LNCAP (cell line): Measurements from ENCODE around the gene RIPOR1.

Source experiments
- TF ChIP-seq, protein P1 (sequence below): fragments of 450-650 bp; IDR thresholded peaks from 2 replicates; pipeline ENCODE4 v1.5.1; 2017; ENCODE audit warnings: mild to moderate bottlenecking

Gene RIPOR1

DNA sequence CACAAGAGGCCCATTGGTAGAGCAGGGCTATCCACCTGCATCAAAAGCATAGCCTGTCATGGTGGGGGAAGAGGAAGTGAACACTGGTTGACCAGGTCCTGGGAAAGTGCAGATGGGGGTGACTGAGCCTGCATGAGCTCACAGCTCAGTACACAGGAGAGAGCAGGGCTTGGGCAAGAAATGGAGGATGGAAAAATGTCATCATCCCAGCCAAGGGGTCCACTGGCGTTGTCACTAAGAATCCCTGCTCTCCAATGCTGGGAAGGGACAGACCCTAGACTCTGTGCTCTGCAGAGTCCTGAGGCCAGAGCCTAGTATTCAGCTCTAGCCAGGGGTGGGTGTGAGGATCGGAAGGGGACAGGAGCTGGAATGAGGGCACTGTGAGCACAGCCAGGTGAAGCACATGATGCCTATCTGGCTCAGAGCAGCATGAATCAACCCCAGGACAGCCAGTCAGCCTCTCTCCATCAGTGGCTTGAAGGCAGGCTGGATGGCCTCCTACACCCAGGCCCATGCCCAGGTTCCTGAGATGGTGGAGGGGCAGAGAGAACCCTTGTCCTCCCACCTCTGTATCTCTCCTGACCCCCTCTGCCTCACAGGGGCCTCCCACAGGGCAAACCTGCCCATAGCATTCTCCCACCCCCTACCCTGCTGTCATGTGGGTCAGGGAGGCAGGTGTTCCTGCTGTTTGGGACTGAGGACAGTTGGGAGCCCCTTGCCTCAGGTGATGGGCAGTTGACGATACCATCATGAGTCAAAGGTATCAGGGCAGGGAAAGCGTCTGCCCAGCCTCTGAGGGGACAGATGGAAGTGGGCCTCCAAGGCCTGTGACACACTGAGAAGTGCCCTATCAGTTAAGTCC lies 19.9 kb downstream of the RIPOR1 start:
- TF ChIP-seq, protein P1, sequence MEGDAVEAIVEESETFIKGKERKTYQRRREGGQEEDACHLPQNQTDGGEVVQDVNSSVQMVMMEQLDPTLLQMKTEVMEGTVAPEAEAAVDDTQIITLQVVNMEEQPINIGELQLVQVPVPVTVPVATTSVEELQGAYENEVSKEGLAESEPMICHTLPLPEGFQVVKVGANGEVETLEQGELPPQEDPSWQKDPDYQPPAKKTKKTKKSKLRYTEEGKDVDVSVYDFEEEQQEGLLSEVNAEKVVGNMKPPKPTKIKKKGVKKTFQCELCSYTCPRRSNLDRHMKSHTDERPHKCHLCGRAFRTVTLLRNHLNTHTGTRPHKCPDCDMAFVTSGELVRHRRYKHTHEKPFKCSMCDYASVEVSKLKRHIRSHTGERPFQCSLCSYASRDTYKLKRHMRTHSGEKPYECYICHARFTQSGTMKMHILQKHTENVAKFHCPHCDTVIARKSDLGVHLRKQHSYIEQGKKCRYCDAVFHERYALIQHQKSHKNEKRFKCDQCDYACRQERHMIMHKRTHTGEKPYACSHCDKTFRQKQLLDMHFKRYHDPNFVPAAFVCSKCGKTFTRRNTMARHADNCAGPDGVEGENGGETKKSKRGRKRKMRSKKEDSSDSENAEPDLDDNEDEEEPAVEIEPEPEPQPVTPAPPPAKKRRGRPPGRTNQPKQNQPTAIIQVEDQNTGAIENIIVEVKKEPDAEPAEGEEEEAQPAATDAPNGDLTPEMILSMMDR, result no peak

DNA sequence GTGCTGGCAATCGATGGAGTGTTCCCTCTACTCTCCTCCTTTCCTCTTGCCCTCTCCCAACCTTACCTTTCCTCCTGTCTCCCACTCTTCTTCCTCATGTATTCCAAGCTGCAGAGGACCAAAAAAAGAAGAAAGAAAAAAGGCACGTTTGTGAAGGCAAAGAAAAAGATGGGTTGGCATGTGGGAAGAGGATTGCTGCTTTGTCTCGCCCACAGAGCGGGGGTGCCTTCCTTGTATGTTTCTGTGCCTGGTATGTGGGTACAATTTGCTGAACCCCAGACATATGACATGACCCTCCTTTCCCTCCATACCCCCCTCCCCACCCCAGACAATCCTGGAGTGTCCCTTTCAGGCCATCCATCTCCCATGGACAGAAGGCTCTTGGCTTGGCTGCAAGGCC lies 20.6 kb downstream of the RIPOR1 start:
- TF ChIP-seq, protein P1, result no peak

DNA sequence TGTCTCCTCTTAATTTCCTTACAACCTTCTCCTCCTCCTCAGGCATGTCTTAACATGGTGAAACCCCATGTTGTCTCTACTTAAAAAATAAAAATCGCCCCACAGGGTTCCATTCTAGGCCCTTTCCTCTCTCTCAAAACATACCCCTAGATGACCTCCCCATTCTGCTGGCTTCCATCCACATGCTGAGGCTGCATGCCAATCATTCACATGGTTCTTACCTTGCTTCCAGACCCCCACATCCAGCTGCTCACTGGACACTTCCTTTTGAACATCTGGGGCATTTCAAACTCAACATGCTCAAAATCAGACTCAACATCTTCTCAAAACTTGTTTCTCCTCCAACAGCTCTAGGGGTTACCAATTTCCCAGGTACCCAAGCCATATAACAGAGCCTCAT lies 21.3 kb downstream of the RIPOR1 start:
- TF ChIP-seq, protein P1, result no peak

DNA sequence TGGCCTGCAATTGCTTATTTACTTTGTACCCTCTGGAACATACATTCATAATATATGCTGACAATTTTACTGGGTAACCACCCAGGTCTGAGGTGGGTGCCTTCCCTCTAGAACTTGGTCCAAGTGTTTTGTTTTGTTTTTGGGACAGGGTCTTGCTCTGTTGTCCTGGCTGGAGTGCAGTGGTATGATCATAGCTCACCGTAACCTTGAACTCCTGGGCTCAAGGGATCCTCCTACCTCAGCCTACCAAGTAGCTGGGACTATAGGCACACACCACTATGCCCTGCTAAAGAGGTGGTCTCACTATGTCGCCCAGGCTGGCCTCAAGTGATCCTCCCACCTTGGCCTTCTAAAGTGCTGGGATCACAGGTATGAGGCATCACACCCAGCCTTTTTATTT lies 22.5 kb downstream of the RIPOR1 start:
- TF ChIP-seq, protein P1, result no peak

DNA sequence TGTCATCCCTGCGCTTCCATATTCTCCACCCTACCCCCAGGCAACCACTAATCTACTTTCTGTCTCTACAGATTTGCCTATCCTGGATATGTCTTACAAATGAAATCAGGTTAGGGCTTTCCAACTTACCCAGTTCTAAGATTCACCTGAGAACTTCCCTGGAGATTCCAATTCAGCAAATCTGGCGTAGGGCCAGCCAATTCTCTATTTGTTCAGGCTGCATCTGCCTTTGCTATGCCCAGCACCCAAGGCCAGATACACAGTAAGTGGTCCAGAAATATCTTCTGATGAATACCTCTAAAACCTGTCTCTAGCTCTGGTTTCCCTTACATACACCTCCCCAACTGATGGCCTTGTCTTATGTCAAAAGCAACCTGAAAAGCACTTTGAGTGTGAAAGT lies 23.3 kb downstream of the RIPOR1 start:
- TF ChIP-seq, protein P1, result no peak

DNA sequence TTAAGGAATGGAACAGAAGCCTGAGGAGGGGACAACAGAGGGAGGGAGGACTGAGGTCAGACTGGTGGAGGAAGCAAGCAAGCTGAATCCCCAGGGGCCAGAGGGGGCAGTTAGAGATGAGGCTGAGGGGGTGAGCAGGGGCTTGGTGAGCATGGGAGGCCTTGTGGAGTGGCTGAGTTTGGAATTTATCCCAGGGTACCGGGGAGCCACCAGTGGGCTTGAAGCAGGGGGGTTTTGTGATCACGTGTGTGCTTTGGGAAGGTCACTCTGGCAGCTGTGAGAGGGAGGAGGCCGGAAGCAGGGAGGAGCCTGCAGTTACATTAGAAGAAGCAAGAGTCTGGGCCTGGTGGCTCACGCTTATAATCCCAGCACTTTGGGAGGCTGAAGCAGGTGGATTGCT lies 23.8 kb downstream of the RIPOR1 start:
- TF ChIP-seq, protein P1, result no peak

DNA sequence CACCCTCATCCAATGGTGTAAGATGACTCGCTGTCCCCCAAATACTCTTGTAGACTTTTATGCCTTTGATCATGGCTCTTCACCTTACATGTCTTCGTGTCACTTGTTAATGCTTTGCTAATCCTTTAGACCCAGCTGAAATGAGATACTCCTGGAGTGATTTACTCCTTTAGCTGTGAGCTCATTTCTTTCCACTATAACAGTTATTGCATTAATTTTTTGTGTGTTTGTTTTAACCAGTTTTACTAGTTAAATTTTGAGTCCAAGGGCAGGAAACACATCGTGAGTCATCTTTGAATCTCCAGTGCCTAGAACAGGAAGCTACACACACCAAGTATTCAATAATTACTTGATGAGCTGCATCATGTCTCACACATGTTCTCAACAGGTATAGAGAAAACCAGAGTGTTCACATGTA lies 27.2 kb downstream of the RIPOR1 start:
- TF ChIP-seq, protein P1, result no peak
